Bronchial epithelial cell (primary cell): ENCODE results near the gene ERBB3. TPM values are rescaled to one million over a fixed set of nuclear protein-coding genes. Genes with fewer than 3 reads are reported as not detected.
"Not testable (repeated sequence)": the region's sequence is repeated elsewhere in the genome, so short reads cannot be mapped to it uniquely, and the experiment has no call there.

Experiments used
- DNase-seq: peaks from one replicate; pipeline ENCODE4 v3.0.0-alpha.2; 2010; ENCODE audit warnings: low read depth
- FAIRE-seq: peaks from 2 replicates; lab custom pipeline; 2011; peaks lifted over from hg19 to GRCh38; lab: Jason Lieb, UNC
- H3K27me3 ChIP-seq: 2 replicates; pipeline ENCODE4 v1.5.1; 2011; ENCODE audit warnings: low read length; ENCODE audit not compliant: control insufficient read depth, insufficient read depth
- H3K36me3 ChIP-seq: 2 replicates; pipeline ENCODE4 v1.5.1; 2011; ENCODE audit warnings: low read length; ENCODE audit not compliant: control insufficient read depth, insufficient read depth
- H3K4me3 ChIP-seq: 2 replicates; pipeline ENCODE4 v1.5.1; 2011; ENCODE audit warnings: mild to moderate bottlenecking, low read depth, low read length, control low read depth
- total RNA-seq: library from RNA; depleted of rRNA; stranded (reverse); fragments of >200 nt; gene quantifications from 2 replicates; pipeline ENCODE4 v1.2.1, GENCODE V29; 2014
- TF ChIP-seq, protein P1 (sequence below): IDR thresholded peaks from 2 replicates; pipeline ENCODE4 v1.5.1; 2011; ENCODE audit warnings: mild to moderate bottlenecking, moderate library complexity, low read length, control low read depth, inconsistent platforms; ENCODE audit not compliant: insufficient read depth, severe bottlenecking

The ERBB3 gene
- total RNA-seq, 1 donor from 2014 or later: 21.1 TPM

DNA sequence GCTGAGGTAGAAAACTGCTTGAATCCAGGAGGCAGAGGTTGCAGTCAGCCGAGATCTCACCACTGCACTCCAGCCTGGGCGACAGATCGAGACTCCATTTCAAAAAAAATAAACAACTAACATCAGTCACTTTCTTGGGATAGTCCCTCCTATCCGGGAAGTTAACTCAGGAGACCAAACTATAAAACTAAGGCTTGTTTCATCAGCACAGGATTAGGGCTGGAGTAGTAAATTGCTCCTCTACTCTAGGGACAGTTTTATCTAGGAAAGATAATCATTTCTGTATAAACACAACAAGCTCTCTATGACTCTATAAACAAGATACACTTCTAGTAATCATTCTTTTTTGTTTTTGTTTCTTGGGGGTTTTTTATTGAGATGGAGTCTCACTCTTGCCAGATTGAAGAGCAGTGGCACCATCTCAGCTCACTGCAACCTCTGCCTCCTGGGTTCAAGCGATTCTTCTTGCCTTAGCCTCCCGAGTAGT, 26.5 kb upstream of the ERBB3 start:
- DNase-seq (no peak), FAIRE-seq (no peak)
- Histone ChIP-seq H3K36me3 (no peaks in the 10 kb centered on the region), H3K4me3 (no peak overlapping the region), H3K27me3 (no peaks in the 10 kb centered on the region)
- TF ChIP-seq, protein P1, sequence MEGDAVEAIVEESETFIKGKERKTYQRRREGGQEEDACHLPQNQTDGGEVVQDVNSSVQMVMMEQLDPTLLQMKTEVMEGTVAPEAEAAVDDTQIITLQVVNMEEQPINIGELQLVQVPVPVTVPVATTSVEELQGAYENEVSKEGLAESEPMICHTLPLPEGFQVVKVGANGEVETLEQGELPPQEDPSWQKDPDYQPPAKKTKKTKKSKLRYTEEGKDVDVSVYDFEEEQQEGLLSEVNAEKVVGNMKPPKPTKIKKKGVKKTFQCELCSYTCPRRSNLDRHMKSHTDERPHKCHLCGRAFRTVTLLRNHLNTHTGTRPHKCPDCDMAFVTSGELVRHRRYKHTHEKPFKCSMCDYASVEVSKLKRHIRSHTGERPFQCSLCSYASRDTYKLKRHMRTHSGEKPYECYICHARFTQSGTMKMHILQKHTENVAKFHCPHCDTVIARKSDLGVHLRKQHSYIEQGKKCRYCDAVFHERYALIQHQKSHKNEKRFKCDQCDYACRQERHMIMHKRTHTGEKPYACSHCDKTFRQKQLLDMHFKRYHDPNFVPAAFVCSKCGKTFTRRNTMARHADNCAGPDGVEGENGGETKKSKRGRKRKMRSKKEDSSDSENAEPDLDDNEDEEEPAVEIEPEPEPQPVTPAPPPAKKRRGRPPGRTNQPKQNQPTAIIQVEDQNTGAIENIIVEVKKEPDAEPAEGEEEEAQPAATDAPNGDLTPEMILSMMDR: no peak

DNA sequence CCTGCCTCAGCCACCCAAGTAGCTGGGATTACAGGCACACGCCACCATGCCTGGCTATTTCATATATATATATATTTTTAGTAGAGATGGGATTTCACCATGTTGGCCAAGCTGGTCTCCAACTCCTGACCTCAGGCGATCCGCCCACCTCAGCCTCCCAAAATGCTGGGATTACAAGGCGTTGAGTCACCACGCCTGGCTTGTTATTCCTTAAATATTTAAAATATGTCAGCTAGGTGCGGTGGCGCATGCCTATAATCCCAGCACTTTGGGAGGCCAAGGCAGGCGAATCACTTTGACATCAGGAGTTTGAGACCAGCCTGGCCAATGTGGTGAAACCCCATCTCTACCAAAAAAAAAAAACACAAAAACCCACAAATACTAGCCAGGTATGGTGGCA, 20.0 kb upstream of the ERBB3 start:
- not testable (repeated sequence) for H3K27me3 ChIP-seq, FAIRE-seq, H3K4me3 ChIP-seq, H3K36me3 ChIP-seq
- DNase-seq: peak; percentile 40

GRCh38 chr12:56061982-56062381, 18.0 kb upstream of the ERBB3 start:
- DNase-seq (no peak), FAIRE-seq (no peak)
- TF ChIP-seq, protein P1: no peak
- H3K27me3 ChIP-seq: no peaks in the 10 kb centered on the region
- H3K36me3 ChIP-seq: no peaks in the 10 kb centered on the region
- H3K4me3 ChIP-seq: no peak overlapping the region

DNA sequence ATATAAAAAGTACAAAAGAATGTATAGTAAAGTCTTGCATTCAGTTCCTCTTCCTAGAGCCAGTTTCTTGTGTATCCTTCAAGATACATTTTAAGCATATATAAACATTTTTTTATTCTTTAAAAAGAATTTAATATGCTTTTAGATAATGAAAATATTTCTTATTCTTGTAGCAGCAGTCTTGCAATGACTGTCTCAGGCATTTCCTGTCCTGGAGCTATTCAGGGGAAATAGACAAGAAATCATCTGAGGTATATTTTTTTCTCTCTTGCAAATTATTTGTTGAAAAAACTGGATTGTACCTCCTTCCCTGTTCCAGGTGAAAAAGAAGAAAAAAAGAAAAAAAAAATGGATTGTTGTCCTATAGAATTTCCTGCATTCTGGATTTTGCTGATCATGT, 17.0 kb upstream of the ERBB3 start:
- TF ChIP-seq, protein P1: no peak
- DNase-seq (no peak), FAIRE-seq (no peak)
- H3K27me3 ChIP-seq: no peaks in the 10 kb centered on the region
- no peaks in the 10 kb centered on the region for H3K36me3 ChIP-seq
- no peak overlapping the region for H3K4me3 ChIP-seq

- peak; percentile 72 for DNase-seq
- FAIRE-seq: no peak
- H3K27me3 ChIP-seq: no peaks in the 10 kb centered on the region
- no peak overlapping the region for H3K4me3 ChIP-seq
- TF ChIP-seq, protein P1: no peak
- no peaks in the 10 kb centered on the region for H3K36me3 ChIP-seq
Observed at GRCh38 chr12:56071648-56072047, 8.3 kb upstream of the ERBB3 start.

GRCh38 chr12:56074396-56074795, 5.6 kb upstream of the ERBB3 start:
- TF ChIP-seq, protein P1: no peak
- no peaks in the 10 kb centered on the region for H3K36me3 ChIP-seq
- FAIRE-seq (no peak), DNase-seq (no peak)
- no peaks in the 10 kb centered on the region for H3K27me3 ChIP-seq
- H3K4me3 ChIP-seq: no peak overlapping the region

DNA sequence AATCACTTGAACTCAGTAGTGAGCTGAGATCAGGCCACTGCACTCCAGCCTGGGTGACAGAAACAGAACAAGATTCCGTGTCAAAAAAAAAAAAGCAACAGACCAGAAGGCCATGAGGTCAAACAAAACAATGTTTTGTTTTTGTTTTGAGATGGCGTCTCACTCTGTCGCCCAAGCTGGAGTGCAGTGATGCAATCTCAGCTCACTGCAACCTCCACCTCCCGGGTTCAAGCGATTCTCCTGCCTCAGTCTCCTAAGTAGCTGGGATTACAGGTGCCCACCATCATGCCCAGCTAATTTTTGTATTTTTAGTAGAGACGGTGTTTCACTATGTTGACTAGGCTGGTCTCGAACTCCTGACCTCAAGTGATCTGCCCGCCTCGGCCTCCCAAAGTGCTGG, 2.0 kb upstream of the ERBB3 start:
- not testable (repeated sequence) for H3K4me3 ChIP-seq, H3K27me3 ChIP-seq, H3K36me3 ChIP-seq, DNase-seq, FAIRE-seq
